Dedifferentiated amniotic fluid mesenchymal stem cell (primary cell): ENCODE results near the gene HES4.
A peak's percentile ranks its signal among the peaks of the same experiment; 100 is the strongest.
"Not testable (repeated sequence)": the region's sequence is repeated elsewhere in the genome, so short reads cannot be mapped to it uniquely, and the experiment has no call there.

Experiments used
- DNase-seq: peaks from one replicate; pipeline ENCODE4 v3.0.0-alpha.2; 2016; ENCODE audit errors: extremely low spot score

Gene HES4

DNA sequence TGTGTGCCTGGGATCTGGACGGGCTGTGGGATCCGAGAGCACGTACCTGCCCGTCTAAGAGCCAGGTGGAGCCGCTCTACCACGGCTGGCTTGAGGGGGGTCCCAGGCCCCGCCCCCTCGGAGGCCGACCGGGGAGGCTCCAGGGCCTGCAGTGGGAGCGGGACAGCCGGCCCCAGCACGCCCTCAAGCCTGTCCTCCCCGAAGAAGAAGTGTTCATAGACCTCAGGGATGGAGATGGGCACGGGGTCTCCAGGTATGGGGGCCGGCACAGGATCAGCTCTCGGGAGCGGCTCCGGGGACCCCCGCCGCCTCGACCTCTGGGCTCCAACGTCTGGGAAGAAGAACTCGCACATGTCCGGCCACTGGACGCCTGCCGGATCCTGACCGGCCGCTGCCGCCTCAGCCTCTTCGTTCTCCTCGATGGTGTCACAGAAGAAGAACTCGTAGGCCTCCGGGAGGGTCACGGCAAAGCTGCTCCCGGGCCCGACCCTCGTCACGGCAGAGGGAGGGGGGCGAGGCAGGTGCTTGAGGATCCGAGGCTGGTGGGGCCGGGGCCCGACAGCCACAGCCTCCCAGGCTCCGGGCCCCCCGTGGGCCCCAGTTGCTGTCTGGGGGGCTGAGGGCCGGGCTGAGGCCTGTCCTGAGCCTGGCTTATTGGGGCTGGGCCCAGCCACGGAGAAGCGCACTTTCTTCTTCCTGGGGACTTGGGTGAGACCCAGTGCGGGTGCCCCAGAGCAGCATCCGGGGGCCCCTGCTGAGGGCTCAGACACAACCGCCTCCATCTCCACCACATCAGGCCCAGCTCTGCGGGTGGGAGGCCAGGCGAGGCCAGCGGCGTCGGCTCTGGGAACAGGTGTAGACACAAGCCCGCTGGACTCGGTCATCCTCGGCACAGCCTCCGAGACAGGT lies 20.8 kb downstream of the HES4 start:
- DNase-seq: no peak

GRCh38 chr1:978069-978834 lies 21.6 kb downstream of the HES4 start:
- no peak for DNase-seq

DNA sequence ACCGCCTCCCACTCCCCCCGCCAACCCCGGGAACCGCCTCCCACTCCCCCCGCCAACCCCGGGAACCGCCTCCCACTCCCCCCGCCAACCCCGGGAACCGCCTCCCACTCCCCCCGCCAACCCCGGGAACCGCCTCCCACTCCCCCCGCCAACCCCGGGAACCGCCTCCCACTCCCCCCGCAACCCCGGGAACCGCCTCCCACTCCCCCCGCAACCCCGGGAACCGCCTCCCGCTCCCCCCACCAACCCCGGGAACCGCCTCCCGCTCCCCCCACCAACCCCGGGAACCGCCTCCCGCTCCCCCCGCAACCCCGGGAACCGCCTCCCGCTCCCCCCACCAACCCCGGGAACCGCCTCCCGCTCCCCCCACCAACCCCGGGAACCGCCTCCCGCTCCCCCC lies 23.1 kb downstream of the HES4 start:
- not testable (repeated sequence) for DNase-seq

GRCh38 chr1:975896-976683 lies 23.8 kb downstream of the HES4 start:
- DNase-seq: peak; percentile 36

DNA sequence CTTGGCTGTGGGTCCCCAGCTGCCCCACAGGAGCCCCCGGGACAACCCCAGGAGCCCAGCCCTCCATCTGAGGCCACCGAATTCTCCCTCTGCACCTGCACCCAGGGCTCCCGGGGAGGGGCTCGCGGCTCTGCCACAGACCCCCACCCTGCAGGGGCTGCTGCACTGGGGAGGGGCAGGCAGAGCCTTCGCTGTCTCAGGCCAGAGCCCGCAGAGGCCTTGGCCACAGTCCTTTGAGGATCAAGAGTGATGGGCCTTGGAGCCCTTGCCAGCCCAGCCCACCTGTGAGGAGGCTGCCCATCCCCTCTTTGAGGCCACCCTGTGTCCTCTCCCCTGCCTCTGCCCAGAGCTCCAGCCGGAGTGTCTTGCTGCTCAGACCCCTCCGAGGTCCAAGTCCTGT lies 24.5 kb downstream of the HES4 start:
- DNase-seq: no peak

DNA sequence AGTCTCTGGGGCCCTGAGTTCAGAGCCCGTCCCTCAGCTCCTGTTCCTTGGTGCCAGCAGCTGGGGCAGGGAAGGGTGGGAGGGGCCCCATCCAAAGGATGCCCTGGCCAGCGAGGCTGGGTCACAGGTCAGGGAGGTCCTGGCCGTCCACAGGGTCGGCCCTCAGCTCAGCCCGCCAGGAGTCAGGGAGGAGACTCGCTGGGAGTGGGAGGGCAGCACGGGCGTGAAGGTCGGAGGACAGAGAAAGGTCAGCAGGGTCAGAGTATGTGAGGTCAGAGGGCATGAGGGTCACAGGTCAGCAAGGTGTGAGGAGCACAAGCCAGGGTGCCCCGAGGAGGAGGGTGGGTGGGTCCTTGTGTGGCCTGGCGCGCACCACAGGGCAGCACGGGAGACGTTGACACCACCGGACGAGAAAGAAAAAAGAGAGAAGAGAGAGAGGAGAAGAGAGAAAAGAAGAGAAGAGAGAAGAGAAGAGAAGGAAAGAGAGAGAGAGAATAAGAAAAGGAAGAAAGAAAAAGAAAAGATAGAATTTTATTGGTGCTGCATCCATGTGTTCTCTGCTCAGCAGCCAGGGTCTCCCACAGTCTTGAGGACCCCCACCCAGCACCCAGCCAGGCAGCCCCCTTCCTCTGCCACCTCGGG lies 25.1 kb downstream of the HES4 start:
- DNase-seq: no peak

- no peak for DNase-seq
Measured at GRCh38 chr1:974293-974640, 25.6 kb downstream of the HES4 start.

DNA sequence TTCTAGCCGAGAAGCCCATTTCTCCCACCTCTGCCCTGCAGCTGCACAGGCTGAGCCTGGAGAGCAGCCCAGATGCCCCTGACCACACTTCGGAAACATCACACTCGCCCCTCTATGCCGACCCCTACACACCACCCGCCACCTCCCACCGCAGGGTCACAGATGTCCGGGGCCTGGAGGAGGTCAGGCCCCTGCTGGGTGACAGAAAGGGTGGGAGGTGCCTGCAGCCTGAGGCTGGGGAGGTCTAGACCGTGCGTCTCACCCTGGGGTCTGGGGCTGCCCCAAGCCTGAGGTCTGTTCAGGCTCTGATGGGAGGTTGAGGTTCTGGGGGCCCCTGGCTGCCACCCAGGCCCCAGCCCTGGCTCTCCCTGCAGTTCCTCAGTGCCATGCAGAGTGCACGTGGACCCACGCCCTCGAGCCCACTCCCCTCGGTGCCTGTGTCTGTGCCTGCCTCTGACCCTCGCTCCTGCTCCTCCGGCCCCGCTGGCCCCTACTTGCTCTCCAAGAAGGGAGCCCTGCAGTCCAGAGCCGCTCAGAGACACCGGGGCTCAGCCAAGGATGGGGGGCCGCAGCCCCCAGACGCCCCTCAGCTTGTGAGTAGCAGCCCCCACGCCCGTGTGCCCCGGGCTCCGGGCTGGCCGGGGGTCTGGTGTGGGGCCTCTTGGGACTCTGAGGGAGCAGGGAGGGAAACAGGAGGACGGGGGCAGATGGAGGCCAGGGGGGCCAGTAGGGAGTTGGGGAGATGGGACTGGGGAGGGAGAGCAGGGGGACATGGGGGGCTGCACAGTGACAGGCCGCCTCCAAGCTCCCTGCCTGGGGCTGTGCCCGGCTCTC lies 26.2 kb downstream of the HES4 start:
- no peak for DNase-seq

DNA sequence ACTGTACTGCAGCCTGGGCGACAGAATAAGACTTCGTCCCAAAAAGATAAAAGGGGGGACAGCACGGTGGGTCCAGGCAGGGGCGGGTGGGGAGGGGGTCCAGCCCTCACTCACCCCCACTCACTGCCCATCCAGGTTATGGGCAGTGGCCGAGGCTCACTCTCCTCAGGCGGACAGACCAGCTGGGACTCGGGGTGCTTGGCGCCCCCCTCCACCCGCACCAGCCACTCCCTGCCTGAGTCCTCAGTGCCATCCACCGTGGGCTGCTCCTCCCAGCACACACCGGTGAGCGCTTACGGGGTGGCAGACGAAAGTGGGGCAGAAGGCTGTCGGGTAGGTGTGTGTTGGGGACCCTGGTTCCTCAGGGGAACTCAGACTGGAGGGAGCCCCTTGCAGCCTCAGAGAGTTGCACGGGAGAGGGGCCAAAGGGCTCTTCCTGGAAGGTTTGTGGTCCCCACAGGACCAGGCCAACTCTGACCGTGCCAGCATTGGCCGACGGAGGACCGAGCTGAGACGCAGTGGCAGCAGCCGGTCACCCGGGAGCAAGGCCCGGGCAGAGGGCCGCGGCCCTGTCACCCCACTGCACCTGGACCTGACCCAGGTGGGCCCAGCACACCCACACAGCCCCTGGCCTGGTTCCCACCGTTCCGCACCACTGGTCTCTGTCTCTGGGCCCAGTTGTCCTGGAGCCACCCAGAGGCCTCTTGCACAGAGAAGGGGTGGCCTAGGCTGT lies 27.0 kb downstream of the HES4 start:
- no peak for DNase-seq

DNA sequence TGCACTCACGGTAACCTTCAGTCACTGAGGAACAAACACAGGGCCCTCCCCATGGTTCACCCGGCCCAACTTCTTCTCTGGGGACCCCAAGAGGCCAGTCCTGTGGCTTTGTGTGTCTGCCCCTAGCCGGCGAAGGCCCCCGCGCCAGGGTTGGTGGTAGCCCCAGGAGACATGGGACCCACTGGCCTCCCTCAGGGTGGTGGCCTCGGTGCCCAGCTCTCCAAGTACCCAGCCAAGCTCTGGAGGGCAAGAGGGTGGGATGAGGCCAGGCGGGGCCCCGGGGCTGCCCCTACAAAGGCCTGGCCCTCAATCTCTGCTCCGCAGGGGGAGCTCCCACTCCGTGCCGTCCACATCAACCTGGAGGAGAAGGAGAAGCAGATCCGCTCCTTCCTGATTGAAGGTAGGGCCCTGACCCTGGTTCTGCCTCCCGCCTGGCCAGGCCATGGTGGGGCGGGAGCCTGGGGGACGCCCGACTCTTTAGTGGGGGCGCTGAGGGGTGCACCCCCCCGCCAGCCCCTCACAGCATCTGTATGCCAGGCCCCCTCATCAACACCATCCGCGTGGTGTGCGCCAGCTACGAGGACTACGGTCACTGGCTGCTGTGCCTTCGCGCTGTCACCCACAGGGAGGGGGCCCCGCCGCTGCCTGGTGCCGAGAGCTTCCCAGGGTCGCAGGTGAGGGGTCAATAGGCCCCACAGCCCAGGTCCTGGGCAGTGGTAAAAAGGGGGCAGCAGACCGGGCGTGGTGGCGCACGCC lies 28.0 kb downstream of the HES4 start:
- DNase-seq: no peak

GRCh38 chr1:970973-971730 lies 28.7 kb downstream of the HES4 start:
- DNase-seq: no peak

GRCh38 chr1:970242-970972 lies 29.5 kb downstream of the HES4 start:
- DNase-seq: no peak

DNA sequence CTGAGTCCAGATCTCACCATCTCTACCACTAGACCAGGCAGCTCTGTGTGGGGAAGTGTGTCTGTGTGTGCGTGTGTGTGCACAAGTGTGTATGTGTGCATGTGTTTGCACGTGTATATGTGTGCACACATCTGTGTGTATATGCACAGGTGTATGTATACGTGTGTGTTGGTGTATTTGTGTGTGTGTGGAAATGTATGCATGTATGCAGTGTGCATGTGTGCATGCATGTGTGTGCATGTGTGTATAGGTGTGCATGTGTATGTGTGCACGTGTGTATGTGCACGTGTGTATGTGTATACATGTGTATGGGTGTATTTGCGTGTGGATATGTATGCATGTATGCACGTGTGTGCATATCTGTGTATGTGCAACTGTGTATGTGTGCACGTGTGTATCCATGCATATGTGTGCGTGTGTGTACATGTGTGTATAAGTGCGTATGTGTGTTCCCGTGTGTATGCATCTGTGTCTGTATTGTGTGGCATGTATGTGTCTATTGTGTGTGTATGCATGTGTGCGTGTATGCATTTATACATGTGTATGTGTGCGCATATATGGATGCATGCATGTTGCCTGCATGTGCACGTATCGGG lies 30.5 kb downstream of the HES4 start:
- DNase-seq: no peak

DNA sequence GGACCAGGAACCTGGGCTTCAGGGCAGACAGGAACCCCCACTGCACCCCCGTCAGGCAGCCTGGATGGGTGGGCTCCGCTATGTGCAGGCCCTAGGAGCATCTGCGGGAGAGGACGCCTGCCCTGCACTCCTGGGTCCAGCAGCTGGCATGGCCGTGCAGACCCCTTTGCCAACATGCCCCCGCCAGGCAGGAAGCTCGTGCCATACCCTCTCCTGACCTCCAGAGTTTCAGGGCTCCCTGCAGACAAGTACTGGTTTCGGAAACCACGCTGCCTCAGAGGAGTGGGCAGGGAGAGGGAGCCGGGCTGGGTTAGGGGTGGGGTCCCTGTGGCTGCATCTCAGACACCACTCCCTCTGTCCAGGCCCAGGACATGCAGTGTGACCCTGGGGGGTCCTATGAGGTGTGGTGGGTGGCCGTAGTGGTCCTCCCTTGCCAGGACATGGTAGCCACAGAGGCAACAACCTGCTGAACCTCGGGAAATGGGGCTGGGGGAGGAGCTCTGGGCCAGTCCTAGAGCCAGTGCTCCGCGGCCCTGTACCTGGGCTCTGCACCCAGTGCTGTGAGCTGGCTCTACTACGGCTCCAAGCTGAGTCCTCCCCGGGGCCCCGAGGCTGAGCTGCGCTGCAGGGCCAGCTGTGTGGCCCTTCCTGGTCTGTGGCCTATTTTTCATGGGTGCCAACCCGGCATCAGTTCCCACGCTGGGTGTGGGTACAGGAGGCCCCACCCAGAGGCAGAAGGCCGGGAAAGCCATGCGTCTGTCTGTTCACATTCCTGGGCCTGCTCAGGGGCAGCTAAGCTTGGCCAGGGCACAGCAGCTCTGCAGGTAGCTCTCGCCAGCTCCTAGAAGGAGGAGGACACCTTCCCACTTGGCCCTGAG lies 32.2 kb downstream of the HES4 start:
- DNase-seq: no peak

- peak; percentile 44 for DNase-seq
Measured at GRCh38 chr1:966704-967300, 33.1 kb downstream of the HES4 start.

GRCh38 chr1:966135-966703 lies 33.7 kb downstream of the HES4 start, which contains the start of gene PLEKHN1:
Gene PLEKHN1 (plus strand): TSS chr1:966482. CDS start chr1:966532, 50 bp downstream.
- no peak for DNase-seq
